ENCODE results near the gene HOXC9. TPM values are rescaled to one million over a fixed set of nuclear protein-coding genes. Genes with fewer than 3 reads are reported as not detected.

The HOXC9 gene
- total RNA-seq, 1 experiment from 2014 or later = not detected

- Mint-ChIP-seq H3K27ac (no peak overlapping the region), H3K9me3 (no peaks in the 10 kb centered on the region), H3K4me1 (peaks cover 25% of the 10 kb centered on the region), H3K36me3 (no peaks in the 10 kb centered on the region), H3K27me3 (ENCODE audit: low read depth) (peaks cover 100% of the 10 kb centered on the region), H3K4me3 (no peak overlapping the region; the same call in 1 of the 2 replicates)
- TF ChIP-seq E2F1 (CRISPR knock-in tag; IDR thresholded peaks at IDR 0.05) (no peak), HMGXB4 (CRISPR knock-in tag; IDR thresholded peaks at IDR 0.05) (no peak), NR2C2 (CRISPR knock-in tag; IDR thresholded peaks at IDR 0.05) (no peak), ZNF423 (CRISPR knock-in tag; IDR thresholded peaks at IDR 0.05) (no peak), ZNF219 (CRISPR knock-in tag; IDR thresholded peaks at IDR 0.05; ENCODE audit: borderline replicate concordance) (no peak), TCF7 (CRISPR knock-in tag; IDR thresholded peaks at IDR 0.05; ENCODE audit: low read depth) (no peak), EMX1 (CRISPR knock-in tag; IDR thresholded peaks at IDR 0.05) (no peak), USF2 (CRISPR knock-in tag; IDR thresholded peaks at IDR 0.05) (no peak; the same call in 1 of the 2 replicates), ATF6 (CRISPR knock-in tag; IDR thresholded peaks at IDR 0.05) (no peak), ZNF232 (CRISPR knock-in tag; IDR thresholded peaks at IDR 0.05) (no peak), ZNF121 (CRISPR knock-in tag; IDR thresholded peaks at IDR 0.05) (no peak), E2F4 (CRISPR knock-in tag; IDR thresholded peaks at IDR 0.05; ENCODE audit: borderline replicate concordance, low read depth) (no peak), E2F5 (CRISPR knock-in tag; IDR thresholded peaks at IDR 0.05) (no peak), MAX (CRISPR knock-in tag; IDR thresholded peaks at IDR 0.05) (no peak), ZNF671 (CRISPR knock-in tag; IDR thresholded peaks at IDR 0.05) (no peak), TEAD4 (CRISPR knock-in tag; IDR thresholded peaks at IDR 0.05) (no peak), ZBTB21 (CRISPR knock-in tag; IDR thresholded peaks at IDR 0.05; ENCODE audit: borderline replicate concordance) (no peak)
- ATAC-seq (no peak), DNase-seq (ENCODE audit: low spot score) (peak; percentile 41)
- ChIA-PET POLR2A (no interaction called here), CTCF (interaction anchor here (0.6 to 1.5 kb wide), 4 partner anchors 11 to 253 kb away, joined by 3 to 4 read pairs (median 4); partner anchors contain the start of gene HOXC10)
Observed at GRCh38 chr12:53955036-53955775, 44.8 kb upstream of the HOXC9 start.

All from WTC11 (cell line).